ENCODE measurements around the gene HS6ST1. TPM values are rescaled to one million over a fixed set of nuclear protein-coding genes. Genes with fewer than 3 reads are reported as not detected.

Gene HS6ST1
- total RNA-seq, 1 experiment from 2014 or later, result 20.3 TPM

DNA sequence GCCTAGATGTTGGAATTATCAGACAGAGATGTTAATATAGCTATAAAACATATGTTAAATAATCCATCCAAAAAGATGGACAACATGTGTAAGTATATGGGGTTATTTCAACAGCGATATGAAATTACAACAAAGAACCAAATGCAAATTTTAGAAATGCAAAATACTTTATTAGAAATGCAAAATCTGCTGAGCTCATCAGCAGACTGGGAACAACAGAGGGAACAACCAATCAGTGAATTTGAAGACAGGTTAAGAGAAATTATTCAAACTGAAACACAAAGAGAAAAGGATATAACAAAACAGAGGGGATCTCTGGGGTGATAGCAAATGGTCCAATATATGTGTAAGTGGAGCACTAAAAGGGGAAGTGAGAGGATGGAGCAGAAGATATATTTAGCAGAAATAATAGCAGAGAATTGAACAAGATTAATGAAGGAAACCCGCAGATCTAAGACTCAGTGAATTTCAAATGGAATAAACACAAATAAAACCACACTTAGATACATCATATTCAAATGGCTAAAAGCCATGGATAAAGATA, 13.5 kb upstream of the HS6ST1 start:
- BruUV-seq (replicated peaks), result no TSS peak
- Histone ChIP-seq H3K4me1 (no peaks in the 10 kb centered on the region), H3K27me3 (replicated peaks; ENCODE audit: control insufficient read depth, insufficient read depth, low read length) (no peaks in the 10 kb centered on the region), H3K4me3 (ENCODE audit: low read depth, low read length) (no peak overlapping the region), H3K36me3 (ENCODE audit: control insufficient read depth, insufficient read depth, low read length) (no peaks in the 10 kb centered on the region), H3K9me3 (peaks cover 32% of the 10 kb centered on the region)
- TF ChIP-seq, protein P1, sequence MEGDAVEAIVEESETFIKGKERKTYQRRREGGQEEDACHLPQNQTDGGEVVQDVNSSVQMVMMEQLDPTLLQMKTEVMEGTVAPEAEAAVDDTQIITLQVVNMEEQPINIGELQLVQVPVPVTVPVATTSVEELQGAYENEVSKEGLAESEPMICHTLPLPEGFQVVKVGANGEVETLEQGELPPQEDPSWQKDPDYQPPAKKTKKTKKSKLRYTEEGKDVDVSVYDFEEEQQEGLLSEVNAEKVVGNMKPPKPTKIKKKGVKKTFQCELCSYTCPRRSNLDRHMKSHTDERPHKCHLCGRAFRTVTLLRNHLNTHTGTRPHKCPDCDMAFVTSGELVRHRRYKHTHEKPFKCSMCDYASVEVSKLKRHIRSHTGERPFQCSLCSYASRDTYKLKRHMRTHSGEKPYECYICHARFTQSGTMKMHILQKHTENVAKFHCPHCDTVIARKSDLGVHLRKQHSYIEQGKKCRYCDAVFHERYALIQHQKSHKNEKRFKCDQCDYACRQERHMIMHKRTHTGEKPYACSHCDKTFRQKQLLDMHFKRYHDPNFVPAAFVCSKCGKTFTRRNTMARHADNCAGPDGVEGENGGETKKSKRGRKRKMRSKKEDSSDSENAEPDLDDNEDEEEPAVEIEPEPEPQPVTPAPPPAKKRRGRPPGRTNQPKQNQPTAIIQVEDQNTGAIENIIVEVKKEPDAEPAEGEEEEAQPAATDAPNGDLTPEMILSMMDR (IDR thresholded peaks at IDR 0.05; ENCODE audit: insufficient read depth in 1 of 2, low read depth in 1 of 2, low read length in 1 of 2, severe bottlenecking in 1 of 2, unreplicated experiment in 1 of 2), result no peak
- Mint-ChIP-seq H3K27me3 (ENCODE audit: insufficient read depth, unreplicated experiment) (peaks cover 4% of the 10 kb centered on the region), H3K4me3 (ENCODE audit: unreplicated experiment) (no peak overlapping the region), H3K27ac (ENCODE audit: unreplicated experiment) (no peak overlapping the region), H3K36me3 (ENCODE audit: insufficient read depth, unreplicated experiment) (no peaks in the 10 kb centered on the region), H3K9me3 (ENCODE audit: unreplicated experiment) (peaks cover 28% of the 10 kb centered on the region), H3K4me1 (ENCODE audit: low read depth, unreplicated experiment) (no peaks in the 10 kb centered on the region)
- ChIA-PET CTCF (no interaction called here), POLR2A (no interaction called here)
- intact Hi-C loops (cut with micrococcal nuclease; ENCODE audit: unreplicated experiment), result no loop called here
- DNase-seq, result no peak

DNA sequence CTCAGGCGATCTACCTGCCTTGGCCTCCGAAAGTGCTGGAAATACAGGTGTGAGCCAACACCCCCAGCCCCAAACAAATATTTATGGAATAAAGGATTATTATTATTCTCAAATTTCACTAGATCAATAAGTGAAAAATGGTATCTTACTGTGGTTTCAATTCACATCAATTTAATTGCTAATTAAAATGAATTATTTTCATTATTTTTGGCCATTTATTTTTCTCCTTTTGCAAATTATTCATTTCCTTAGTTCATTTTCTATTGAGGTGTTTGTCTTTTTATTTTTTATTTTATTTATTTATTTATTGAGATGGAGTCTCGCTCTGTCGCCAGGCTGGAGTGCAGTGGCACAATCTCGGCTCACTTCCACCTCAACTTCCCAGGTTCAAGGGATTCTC, 11.9 kb upstream of the HS6ST1 start:
- ChIA-PET CTCF (no interaction called here), POLR2A (no interaction called here)
- no peak for DNase-seq
- peaks cover 28% of the 10 kb centered on the region for H3K9me3 Mint-ChIP-seq (ENCODE audit: unreplicated experiment)
- intact Hi-C loops (cut with micrococcal nuclease; ENCODE audit: unreplicated experiment), result no loop called here
- no peak overlapping the region for H3K4me3 ChIP-seq (ENCODE audit: low read depth, low read length)
- no peak overlapping the region for H3K27ac Mint-ChIP-seq (ENCODE audit: unreplicated experiment)
- no TSS peak for BruUV-seq (replicated peaks)
- TF ChIP-seq, protein P1 (IDR thresholded peaks at IDR 0.05; ENCODE audit: insufficient read depth in 1 of 2, low read depth in 1 of 2, low read length in 1 of 2, severe bottlenecking in 1 of 2, unreplicated experiment in 1 of 2), result no peak
- H3K4me1 ChIP-seq, result no peaks in the 10 kb centered on the region
- H3K36me3 ChIP-seq (ENCODE audit: control insufficient read depth, insufficient read depth, low read length), result no peaks in the 10 kb centered on the region
- H3K27me3 ChIP-seq (replicated peaks; ENCODE audit: control insufficient read depth, insufficient read depth, low read length), result no peaks in the 10 kb centered on the region
- H3K36me3 Mint-ChIP-seq (ENCODE audit: insufficient read depth, unreplicated experiment), result no peaks in the 10 kb centered on the region
- H3K9me3 ChIP-seq, result peaks cover 32% of the 10 kb centered on the region
- peaks cover 4% of the 10 kb centered on the region for H3K27me3 Mint-ChIP-seq (ENCODE audit: insufficient read depth, unreplicated experiment)
- no peaks in the 10 kb centered on the region for H3K4me1 Mint-ChIP-seq (ENCODE audit: low read depth, unreplicated experiment)
- H3K4me3 Mint-ChIP-seq (ENCODE audit: unreplicated experiment), result no peak overlapping the region

DNA sequence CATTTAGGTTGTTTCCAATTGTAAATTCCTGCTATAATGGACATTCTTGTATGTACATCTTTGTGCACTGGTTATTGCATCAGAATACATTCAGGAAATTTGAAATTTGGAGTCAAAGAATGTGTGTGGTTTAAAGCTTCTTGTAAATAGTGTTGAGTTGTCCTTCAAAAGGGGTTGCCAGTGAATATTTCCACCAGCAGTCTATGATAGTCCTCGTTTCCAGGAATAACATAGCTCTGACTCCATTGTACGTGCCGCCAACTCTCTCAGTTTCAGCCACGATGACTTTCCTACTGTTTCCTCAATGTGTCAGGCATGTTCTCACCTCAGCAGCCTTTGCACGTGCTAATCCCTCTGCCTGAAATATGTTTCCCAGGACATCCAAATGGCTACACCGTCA, 10.9 kb upstream of the HS6ST1 start:
- ChIA-PET POLR2A (no interaction called here), CTCF (no interaction called here)
- H3K27me3 Mint-ChIP-seq (ENCODE audit: insufficient read depth, unreplicated experiment), result peaks cover 4% of the 10 kb centered on the region

More for the DNA sequence above, 10.9 kb upstream of the HS6ST1 start:
- no peak overlapping the region for H3K4me3 Mint-ChIP-seq (ENCODE audit: unreplicated experiment)
- Histone ChIP-seq H3K9me3 (peaks cover 31% of the 10 kb centered on the region), H3K4me3 (ENCODE audit: low read depth, low read length) (no peak overlapping the region), H3K36me3 (ENCODE audit: control insufficient read depth, insufficient read depth, low read length) (no peaks in the 10 kb centered on the region), H3K4me1 (no peaks in the 10 kb centered on the region), H3K27me3 (replicated peaks; ENCODE audit: control insufficient read depth, insufficient read depth, low read length) (no peaks in the 10 kb centered on the region)
- no peak for DNase-seq
- no peaks in the 10 kb centered on the region for H3K36me3 Mint-ChIP-seq (ENCODE audit: insufficient read depth, unreplicated experiment)
- no peak overlapping the region for H3K27ac Mint-ChIP-seq (ENCODE audit: unreplicated experiment)
- H3K4me1 Mint-ChIP-seq (ENCODE audit: low read depth, unreplicated experiment), result no peaks in the 10 kb centered on the region
- intact Hi-C loops (cut with micrococcal nuclease; ENCODE audit: unreplicated experiment), result loop anchor here (5.0 kb wide), 1 partner anchor 33 kb away; no protein-coding TSS in a partner anchor
- TF ChIP-seq, protein P1 (IDR thresholded peaks at IDR 0.05; ENCODE audit: insufficient read depth in 1 of 2, low read depth in 1 of 2, low read length in 1 of 2, severe bottlenecking in 1 of 2, unreplicated experiment in 1 of 2), result no peak
- no TSS peak for BruUV-seq (replicated peaks)
- peaks cover 28% of the 10 kb centered on the region for H3K9me3 Mint-ChIP-seq (ENCODE audit: unreplicated experiment)

Measured in Caco-2 (cell line).